Embryonic facial prominence (tissue), 1 donor: ENCODE data around the gene EIF3A.

Experiments
- DNase-seq: peaks from one replicate; pipeline ENCODE4 v3.0.0-alpha.2; 2016; ENCODE audit errors: extremely low spot score

Gene EIF3A

GRCh38 chr10:119005362-119006043 lies 75.1 kb downstream of the EIF3A start:
- no peak for DNase-seq

DNA sequence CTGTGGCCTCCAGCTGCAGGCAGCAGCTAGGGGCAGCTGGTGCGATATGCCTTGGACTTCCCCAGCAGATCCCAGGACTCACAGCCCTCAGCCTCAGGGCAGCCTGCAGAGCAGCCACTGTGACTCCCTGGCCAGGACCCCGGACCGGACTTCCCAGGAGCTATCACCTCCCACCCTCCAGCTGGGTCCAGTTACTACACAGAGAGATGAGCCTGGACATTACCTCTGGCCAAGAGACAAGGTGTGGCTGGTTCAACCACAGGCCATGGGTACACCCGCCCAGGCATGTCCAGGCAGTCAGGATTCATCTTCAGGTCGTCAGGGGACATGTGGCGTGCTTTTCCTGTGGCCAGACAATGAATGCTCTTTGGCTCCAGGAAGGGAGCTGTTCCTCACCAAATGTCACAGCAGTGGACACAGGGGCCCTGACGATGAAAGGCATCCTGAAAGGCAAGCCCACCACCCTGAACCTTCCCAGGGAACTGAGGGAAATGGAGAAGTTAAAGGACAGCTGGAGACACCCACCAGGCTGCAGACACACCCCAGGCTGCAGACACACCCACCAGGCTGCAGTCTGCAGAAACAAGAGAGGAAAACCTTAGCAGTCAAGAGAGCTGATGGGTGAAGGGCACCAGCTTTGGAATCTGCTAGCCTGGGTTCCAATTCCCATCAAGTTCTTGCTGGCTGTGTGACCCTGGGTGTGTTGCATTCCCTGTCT lies 76.9 kb downstream of the EIF3A start:
- DNase-seq = no peak

- DNase-seq = no peak
These were observed 78.7 kb downstream of the EIF3A start for GRCh38 chr10:119001717-119002500.

DNA sequence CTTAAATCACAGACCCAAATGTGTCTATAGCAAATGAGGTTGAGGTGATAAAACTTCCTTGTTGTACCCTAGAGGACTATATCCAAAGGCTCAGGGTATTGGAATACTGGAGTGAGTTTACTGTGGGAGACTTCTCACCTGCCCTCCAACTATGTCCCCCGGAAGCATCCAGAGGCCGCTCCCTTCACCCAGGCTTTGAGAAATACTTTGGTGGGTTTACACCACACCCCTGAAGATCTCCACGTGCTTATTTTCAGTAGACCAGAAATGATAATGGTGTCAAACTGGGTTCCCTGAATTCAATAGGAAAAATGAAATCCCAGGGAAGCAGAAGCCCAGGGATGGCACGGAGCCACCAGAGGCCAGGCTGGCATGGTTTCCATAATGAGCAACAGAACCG lies 82.4 kb downstream of the EIF3A start:
- DNase-seq = no peak

DNA sequence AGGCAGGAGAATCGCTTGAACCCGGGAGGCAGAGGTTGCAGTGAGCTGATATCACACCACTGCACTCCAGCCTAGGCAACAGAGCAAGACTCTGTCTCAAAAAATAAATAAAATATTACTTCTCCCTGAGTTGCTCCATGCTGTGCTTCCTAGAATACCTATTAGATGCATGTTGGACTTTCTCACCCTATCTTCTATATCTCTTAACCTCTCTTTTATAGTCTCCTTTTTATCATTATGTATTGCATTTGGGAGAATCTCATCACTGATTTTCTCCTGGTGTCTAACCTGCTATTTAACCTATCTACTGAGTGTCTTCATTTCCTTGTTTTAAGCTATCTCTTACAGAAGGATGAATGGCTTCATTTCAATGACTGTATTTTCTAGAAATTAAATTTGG lies 83.2 kb downstream of the EIF3A start:
- no peak for DNase-seq

GRCh38 chr10:118995739-118996138 lies 84.9 kb downstream of the EIF3A start:
- DNase-seq = no peak

GRCh38 chr10:118994321-118994720 lies 86.3 kb downstream of the EIF3A start:
- DNase-seq = no peak

- DNase-seq = no peak
These were observed 87.4 kb downstream of the EIF3A start for GRCh38 chr10:118993214-118993613.

GRCh38 chr10:118992496-118992895 lies 88.1 kb downstream of the EIF3A start:
- DNase-seq = no peak

- DNase-seq = no peak
These were observed 90.3 kb downstream of the EIF3A start for GRCh38 chr10:118990326-118990725.

GRCh38 chr10:118986815-118987790 lies 93.5 kb downstream of the EIF3A start:
- no peak for DNase-seq

GRCh38 chr10:118985576-118985975 lies 95.0 kb downstream of the EIF3A start:
- no peak for DNase-seq
